HEK293T (cell line): ENCODE measurements around the gene TEC.

ENCODE experiments used
- BHLHE40 ChIP-seq: fragments of 450-650 bp; IDR thresholded peaks from 2 replicates; pipeline ENCODE4 v1.6.1; 2016; ENCODE audit warnings: mild to moderate bottlenecking, moderate library complexity, borderline replicate concordance
- FOXA1 ChIP-seq: fragments of 450-650 bp; IDR thresholded peaks from 2 replicates; pipeline ENCODE4 v1.6.1; 2016; ENCODE audit warnings: mild to moderate bottlenecking
- HDGF ChIP-seq: fragments of 450-650 bp; IDR thresholded peaks from 2 replicates; pipeline ENCODE4 v1.6.1; 2017; ENCODE audit warnings: antibody characterized with exemption, borderline replicate concordance
- SP1 ChIP-seq: fragments of 450-650 bp; IDR thresholded peaks from 2 replicates; pipeline ENCODE4 v1.6.1; 2017
- SUZ12 ChIP-seq: fragments of 450-650 bp; IDR thresholded peaks from 2 replicates; pipeline ENCODE4 v1.6.1; 2016; ENCODE audit warnings: mild to moderate bottlenecking
- TARDBP ChIP-seq: fragments of 450-650 bp; IDR thresholded peaks from 2 replicates; pipeline ENCODE4 v1.6.1; 2016
- TF ChIP-seq, protein P1 (sequence below): fragments of 450-650 bp; IDR thresholded peaks from 2 replicates; pipeline ENCODE4 v1.6.1; 2016

DNA sequence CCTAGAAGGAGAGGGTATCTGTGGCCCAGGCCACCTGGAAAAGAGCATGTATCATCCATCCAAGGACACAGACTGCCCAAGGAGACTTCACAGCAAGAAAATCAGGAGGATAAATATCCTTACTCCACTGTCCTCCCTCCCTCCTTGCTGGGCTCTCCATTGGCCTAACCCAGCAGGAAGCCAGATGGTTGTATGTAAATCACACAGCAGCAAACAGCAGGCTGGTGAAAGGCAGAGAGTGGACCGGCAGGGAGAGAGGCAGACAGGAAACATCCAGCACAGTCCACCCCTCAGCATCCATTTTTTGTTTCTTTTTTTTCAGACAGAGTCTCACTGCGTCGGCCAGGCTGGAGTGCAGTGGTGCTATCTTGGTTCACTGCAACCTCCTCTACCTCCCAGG, 153.1 kb downstream of the TEC start:
- TF ChIP-seq FOXA1 (no peak), TARDBP (no peak), BHLHE40 (no peak), SUZ12 (no peak), SP1 (no peak), HDGF (no peak)
- TF ChIP-seq, protein P1, sequence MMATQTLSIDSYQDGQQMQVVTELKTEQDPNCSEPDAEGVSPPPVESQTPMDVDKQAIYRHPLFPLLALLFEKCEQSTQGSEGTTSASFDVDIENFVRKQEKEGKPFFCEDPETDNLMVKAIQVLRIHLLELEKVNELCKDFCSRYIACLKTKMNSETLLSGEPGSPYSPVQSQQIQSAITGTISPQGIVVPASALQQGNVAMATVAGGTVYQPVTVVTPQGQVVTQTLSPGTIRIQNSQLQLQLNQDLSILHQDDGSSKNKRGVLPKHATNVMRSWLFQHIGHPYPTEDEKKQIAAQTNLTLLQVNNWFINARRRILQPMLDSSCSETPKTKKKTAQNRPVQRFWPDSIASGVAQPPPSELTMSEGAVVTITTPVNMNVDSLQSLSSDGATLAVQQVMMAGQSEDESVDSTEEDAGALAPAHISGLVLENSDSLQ: no peak
